ENCODE measurements around the gene RNASET2. TPM values are rescaled to one million over a fixed set of nuclear protein-coding genes. Genes with fewer than 3 reads are reported as not detected.
"Not testable (repeated sequence)": the region's sequence is repeated elsewhere in the genome, so short reads cannot be mapped to it uniquely, and the experiment has no call there.

Gene RNASET2
- total and polyA plus RNA-seq, 2 experiments from 2014 or later, result 144 to 266 TPM

DNA sequence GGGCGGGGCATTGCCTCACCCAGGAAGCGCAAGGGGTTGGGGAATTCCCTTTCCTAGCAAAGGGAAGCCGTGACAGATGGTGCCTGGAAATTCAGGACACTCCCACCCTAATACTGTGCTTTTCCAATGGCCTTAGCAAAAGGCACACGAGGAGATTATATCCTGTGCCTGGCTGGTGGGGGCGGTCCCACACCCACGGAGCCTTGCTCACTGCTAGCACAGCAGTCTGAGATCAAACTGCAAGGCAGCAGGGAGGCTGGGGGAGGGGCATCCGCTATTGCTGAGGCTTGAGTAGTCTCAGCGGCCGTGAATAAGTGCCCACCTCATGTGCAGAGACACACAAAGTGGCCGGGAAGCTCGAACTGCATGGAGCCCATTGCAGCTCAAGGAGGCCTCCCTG lies 71.4 kb downstream of the RNASET2 start:
- not testable (repeated sequence) for H3K36me3 ChIP-seq (replicated peaks; ENCODE audit: insufficient read depth, low read depth); H3K9me3 ChIP-seq (ENCODE audit: low read depth); H3K4me3 ChIP-seq; H2AFZ ChIP-seq; H3K4me2 ChIP-seq; H3K79me2 ChIP-seq; DNase-seq (ENCODE audit: low spot score); H3K4me1 ChIP-seq (ENCODE audit: insufficient read depth); H4K20me1 ChIP-seq (ENCODE audit: insufficient read depth, poor library complexity, severe bottlenecking); H3K27me3 ChIP-seq; H3K27ac ChIP-seq; H3K9me2 ChIP-seq (replicated peaks; ENCODE audit: insufficient read depth)
- WGBS (ENCODE audit: low lambda C conversion rate, missing lambda C conversion rate), result 76% methylated on average over 11 of the region's 11 CpGs

- peaks cover 4% of the 10 kb centered on the region for H3K9me3 ChIP-seq (ENCODE audit: low read depth)
- no peak overlapping the region for H3K4me2 ChIP-seq
- H3K9me2 ChIP-seq (replicated peaks; ENCODE audit: insufficient read depth), result no peaks in the 10 kb centered on the region
- no peak for DNase-seq (ENCODE audit: low spot score)
- H3K36me3 ChIP-seq (replicated peaks; ENCODE audit: insufficient read depth, low read depth), result no peaks in the 10 kb centered on the region
- no peaks in the 10 kb centered on the region for H4K20me1 ChIP-seq (ENCODE audit: insufficient read depth, poor library complexity, severe bottlenecking)
- no peaks in the 10 kb centered on the region for H3K4me1 ChIP-seq (ENCODE audit: insufficient read depth)
- H3K27me3 ChIP-seq, result no peaks in the 10 kb centered on the region
- H2AFZ ChIP-seq, result no peak overlapping the region
- H3K27ac ChIP-seq, result no peak overlapping the region
- no peaks in the 10 kb centered on the region for H3K79me2 ChIP-seq
- no peak for TF ChIP-seq EZH2phosphoT487 (IDR thresholded peaks at IDR 0.05; ENCODE audit: low read depth, severe bottlenecking, unreplicated experiment)
- TF ChIP-seq EZH2 (IDR thresholded peaks at IDR 0.05; ENCODE audit: borderline replicate concordance), result no peak
- TF ChIP-seq, protein P1, sequence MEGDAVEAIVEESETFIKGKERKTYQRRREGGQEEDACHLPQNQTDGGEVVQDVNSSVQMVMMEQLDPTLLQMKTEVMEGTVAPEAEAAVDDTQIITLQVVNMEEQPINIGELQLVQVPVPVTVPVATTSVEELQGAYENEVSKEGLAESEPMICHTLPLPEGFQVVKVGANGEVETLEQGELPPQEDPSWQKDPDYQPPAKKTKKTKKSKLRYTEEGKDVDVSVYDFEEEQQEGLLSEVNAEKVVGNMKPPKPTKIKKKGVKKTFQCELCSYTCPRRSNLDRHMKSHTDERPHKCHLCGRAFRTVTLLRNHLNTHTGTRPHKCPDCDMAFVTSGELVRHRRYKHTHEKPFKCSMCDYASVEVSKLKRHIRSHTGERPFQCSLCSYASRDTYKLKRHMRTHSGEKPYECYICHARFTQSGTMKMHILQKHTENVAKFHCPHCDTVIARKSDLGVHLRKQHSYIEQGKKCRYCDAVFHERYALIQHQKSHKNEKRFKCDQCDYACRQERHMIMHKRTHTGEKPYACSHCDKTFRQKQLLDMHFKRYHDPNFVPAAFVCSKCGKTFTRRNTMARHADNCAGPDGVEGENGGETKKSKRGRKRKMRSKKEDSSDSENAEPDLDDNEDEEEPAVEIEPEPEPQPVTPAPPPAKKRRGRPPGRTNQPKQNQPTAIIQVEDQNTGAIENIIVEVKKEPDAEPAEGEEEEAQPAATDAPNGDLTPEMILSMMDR (IDR thresholded peaks at IDR 0.05; ENCODE audit: poor library complexity), result no peak
- 96% methylated on average over 1 of the region's 1 CpG for WGBS (ENCODE audit: low lambda C conversion rate, missing lambda C conversion rate)
- H3K4me3 ChIP-seq, result no peak overlapping the region
These were observed 76.8 kb downstream of the RNASET2 start for GRCh38 chr6:166879594-166879993.

Small RNA genes within 50 kb of the gene (microRNA-seq; reads per million reads assigned to microRNA genes)
- gene MIR3939, result 4.0 reads per million

Small RNA genes within 50 kb of the gene (small RNA-seq; reads per million reads assigned to genes)
- 0.22 reads per million for gene MIR3939

Other genes with a start within 250 kb of the RNASET2 start
- gene CEP43, start 42.8 kb upstream of the RNASET2 start, total RNA-seq, result 28.1 and 28.4 TPM in 2 replicates
- gene CEP43, start 42.8 kb upstream of the RNASET2 start, polyA plus RNA-seq, result 17.1 and 20.5 TPM in 2 replicates
- 2.0 and 2.6 TPM in 2 replicates for gene CCR6, start 166.5 kb upstream of the RNASET2 start, total RNA-seq
- 0.70 and 1.7 TPM in 2 replicates for gene CCR6, start 166.5 kb upstream of the RNASET2 start, polyA plus RNA-seq
- not detected in 2 replicates for gene GPR31, start 201.4 kb upstream of the RNASET2 start, total RNA-seq
- gene GPR31, start 201.4 kb upstream of the RNASET2 start, polyA plus RNA-seq, result not detected in 2 replicates

Measured in hepatocyte (in vitro differentiated cells).